ENCODE data around the gene PAPPA2. TPM values are rescaled to one million over a fixed set of nuclear protein-coding genes. Genes with fewer than 3 reads are reported as not detected.

PAPPA2 gene
- total and polyA plus RNA-seq, 2 of the 8 experiments (the other 6 are each of a cell fraction or from before 2014, with no cell fraction given) = 0.08 to 0.88 TPM

DNA sequence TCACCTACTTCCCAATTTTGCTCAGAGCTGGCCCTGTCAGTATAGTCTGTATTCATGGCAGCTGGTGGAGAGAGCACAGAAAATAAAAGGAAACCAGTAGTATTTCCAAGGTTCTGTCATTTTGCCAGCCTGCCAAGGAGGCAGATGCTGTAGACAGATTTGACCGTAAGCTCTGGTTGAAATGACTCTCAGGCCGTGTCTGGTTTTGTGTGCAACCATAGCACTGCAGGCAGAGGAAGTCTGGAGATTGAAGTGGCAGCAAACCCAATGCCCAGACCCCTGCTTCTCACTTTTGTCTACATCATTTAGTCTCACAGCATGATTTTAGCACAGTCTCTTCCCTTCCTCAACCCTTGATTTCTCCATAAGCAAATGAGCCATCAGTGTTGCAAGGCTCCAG lies 291.7 kb downstream of the PAPPA2 start (continued):
- TF ChIP-seq, protein P1, sequence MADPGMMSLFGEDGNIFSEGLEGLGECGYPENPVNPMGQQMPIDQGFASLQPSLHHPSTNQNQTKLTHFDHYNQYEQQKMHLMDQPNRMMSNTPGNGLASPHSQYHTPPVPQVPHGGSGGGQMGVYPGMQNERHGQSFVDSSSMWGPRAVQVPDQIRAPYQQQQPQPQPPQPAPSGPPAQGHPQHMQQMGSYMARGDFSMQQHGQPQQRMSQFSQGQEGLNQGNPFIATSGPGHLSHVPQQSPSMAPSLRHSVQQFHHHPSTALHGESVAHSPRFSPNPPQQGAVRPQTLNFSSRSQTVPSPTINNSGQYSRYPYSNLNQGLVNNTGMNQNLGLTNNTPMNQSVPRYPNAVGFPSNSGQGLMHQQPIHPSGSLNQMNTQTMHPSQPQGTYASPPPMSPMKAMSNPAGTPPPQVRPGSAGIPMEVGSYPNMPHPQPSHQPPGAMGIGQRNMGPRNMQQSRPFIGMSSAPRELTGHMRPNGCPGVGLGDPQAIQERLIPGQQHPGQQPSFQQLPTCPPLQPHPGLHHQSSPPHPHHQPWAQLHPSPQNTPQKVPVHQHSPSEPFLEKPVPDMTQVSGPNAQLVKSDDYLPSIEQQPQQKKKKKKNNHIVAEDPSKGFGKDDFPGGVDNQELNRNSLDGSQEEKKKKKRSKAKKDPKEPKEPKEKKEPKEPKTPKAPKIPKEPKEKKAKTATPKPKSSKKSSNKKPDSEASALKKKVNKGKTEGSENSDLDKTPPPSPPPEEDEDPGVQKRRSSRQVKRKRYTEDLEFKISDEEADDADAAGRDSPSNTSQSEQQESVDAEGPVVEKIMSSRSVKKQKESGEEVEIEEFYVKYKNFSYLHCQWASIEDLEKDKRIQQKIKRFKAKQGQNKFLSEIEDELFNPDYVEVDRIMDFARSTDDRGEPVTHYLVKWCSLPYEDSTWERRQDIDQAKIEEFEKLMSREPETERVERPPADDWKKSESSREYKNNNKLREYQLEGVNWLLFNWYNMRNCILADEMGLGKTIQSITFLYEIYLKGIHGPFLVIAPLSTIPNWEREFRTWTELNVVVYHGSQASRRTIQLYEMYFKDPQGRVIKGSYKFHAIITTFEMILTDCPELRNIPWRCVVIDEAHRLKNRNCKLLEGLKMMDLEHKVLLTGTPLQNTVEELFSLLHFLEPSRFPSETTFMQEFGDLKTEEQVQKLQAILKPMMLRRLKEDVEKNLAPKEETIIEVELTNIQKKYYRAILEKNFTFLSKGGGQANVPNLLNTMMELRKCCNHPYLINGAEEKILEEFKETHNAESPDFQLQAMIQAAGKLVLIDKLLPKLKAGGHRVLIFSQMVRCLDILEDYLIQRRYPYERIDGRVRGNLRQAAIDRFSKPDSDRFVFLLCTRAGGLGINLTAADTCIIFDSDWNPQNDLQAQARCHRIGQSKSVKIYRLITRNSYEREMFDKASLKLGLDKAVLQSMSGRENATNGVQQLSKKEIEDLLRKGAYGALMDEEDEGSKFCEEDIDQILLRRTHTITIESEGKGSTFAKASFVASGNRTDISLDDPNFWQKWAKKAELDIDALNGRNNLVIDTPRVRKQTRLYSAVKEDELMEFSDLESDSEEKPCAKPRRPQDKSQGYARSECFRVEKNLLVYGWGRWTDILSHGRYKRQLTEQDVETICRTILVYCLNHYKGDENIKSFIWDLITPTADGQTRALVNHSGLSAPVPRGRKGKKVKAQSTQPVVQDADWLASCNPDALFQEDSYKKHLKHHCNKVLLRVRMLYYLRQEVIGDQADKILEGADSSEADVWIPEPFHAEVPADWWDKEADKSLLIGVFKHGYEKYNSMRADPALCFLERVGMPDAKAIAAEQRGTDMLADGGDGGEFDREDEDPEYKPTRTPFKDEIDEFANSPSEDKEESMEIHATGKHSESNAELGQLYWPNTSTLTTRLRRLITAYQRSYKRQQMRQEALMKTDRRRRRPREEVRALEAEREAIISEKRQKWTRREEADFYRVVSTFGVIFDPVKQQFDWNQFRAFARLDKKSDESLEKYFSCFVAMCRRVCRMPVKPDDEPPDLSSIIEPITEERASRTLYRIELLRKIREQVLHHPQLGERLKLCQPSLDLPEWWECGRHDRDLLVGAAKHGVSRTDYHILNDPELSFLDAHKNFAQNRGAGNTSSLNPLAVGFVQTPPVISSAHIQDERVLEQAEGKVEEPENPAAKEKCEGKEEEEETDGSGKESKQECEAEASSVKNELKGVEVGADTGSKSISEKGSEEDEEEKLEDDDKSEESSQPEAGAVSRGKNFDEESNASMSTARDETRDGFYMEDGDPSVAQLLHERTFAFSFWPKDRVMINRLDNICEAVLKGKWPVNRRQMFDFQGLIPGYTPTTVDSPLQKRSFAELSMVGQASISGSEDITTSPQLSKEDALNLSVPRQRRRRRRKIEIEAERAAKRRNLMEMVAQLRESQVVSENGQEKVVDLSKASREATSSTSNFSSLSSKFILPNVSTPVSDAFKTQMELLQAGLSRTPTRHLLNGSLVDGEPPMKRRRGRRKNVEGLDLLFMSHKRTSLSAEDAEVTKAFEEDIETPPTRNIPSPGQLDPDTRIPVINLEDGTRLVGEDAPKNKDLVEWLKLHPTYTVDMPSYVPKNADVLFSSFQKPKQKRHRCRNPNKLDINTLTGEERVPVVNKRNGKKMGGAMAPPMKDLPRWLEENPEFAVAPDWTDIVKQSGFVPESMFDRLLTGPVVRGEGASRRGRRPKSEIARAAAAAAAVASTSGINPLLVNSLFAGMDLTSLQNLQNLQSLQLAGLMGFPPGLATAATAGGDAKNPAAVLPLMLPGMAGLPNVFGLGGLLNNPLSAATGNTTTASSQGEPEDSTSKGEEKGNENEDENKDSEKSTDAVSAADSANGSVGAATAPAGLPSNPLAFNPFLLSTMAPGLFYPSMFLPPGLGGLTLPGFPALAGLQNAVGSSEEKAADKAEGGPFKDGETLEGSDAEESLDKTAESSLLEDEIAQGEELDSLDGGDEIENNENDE (IDR thresholded peaks at IDR 0.05; ENCODE audit: insufficient replicate concordance, low read length) = no peak
